Gastrocnemius medialis (tissue), 4 donors: Measurements from ENCODE around the gene IFT88. TPM values are rescaled to one million over a fixed set of nuclear protein-coding genes. Genes with fewer than 3 reads are reported as not detected.

Source experiments
- ATAC-seq, 2 donors: fragments of 150-250 bp; one replicate each; pipeline ENCODE4 v1.9.1; 2016
- DNase-seq, 2 donors: peaks; one replicate each; pipeline ENCODE4 v3.0.0-alpha.2; 2019
- H3K27ac ChIP-seq, 4 donors: fragments of 200-600 bp; sonication (generic); 1 replicate in 1 of 4; 2 replicates in 3 of 4; pipeline ENCODE4 v1.5.1; 2016 to 2018; ENCODE audit warnings: mild to moderate bottlenecking in 2 of 4, moderate library complexity in 1 of 4
- H3K27me3 ChIP-seq, 3 donors: fragments of 200-600 bp; sonication (generic) in 2 of 3; 1 replicate in 1 of 3; 2 replicates in 2 of 3; pipeline versions ENCODE4 v1.5.1 to v1.6.0; 2016 to 2019; ENCODE audit warnings: mild to moderate bottlenecking in 1 of 3, moderate library complexity in 1 of 3
- H3K36me3 ChIP-seq, 2 donors: fragments of 200-600 bp; sonication (generic) in 1 of 2; one replicate each; pipeline ENCODE4 v1.5.1; 2017 to 2018
- H3K4me1 ChIP-seq, 2 donors: fragments of 200-600 bp; sonication (generic) in 1 of 2; one replicate each; pipeline ENCODE4 v1.5.1; 2016 to 2017; ENCODE audit warnings: mild to moderate bottlenecking in 2 of 2
- H3K4me3 ChIP-seq, 4 donors: fragments of 200-600 bp; sonication (generic) in 3 of 4; 1 replicate in 1 of 4; 2 replicates in 3 of 4; pipeline ENCODE4 v1.5.1; 2016 to 2019; ENCODE audit warnings: mild to moderate bottlenecking in 2 of 4
- H3K9me3 ChIP-seq, 3 donors: fragments of 200-600 bp; sonication (generic) in 2 of 3; 1 replicate in 1 of 3; 2 replicates in 2 of 3; pipeline ENCODE4 v1.5.1; 2016 to 2019
- CTCF ChIP-seq, 5 experiments: fragments of 450-650 bp in 3 of 5; fragments of 200-600 bp in 2 of 5; sonication (generic) in 2 of 5; IDR thresholded peaks in 4 of 5; conservative IDR thresholded peaks in 1 of 5; 1 replicate in 4 of 5; 2 replicates in 1 of 5; pipeline ENCODE4 v1.5.1; 2016 to 2019; ENCODE audit warnings: antibody characterized with exemption in 5 of 5, mild to moderate bottlenecking in 3 of 5, moderate library complexity in 3 of 5
- POLR2A ChIP-seq, 2 donors: fragments of 450-650 bp; IDR thresholded peaks; one replicate each; pipeline ENCODE4 v1.6.1; 2017; ENCODE audit warnings: antibody characterized with exemption in 2 of 2, mild to moderate bottlenecking in 2 of 2, moderate library complexity in 2 of 2
- in situ Hi-C, 4 donors: fragments of 200-750 bp; cut with MboI; loops; one replicate each; pipeline versions ENCODE4 v1.15.0 to v1.8.0; 2017; ENCODE audit warnings: low sequenced_read_pairs in 4 of 4
- intact Hi-C: fragments of 100-400 bp; cut with DNase I; formaldehyde crosslinking; loops from one replicate; pipeline ENCODE4 v1.15.1; 2023; ENCODE audit warnings: low total_unique reads
- total RNA-seq, 4 donors: library from RNA; depleted of rRNA; stranded (reverse); fragments of >200 nt; gene quantifications; one replicate each; pipeline versions ENCODE4 v1.1.0 to v1.2.3, GENCODE V29; 2016

The IFT88 gene
- total RNA-seq, 4 donors from 2014 or later = 3.5 to 9.4 (median 4.5) TPM

DNA sequence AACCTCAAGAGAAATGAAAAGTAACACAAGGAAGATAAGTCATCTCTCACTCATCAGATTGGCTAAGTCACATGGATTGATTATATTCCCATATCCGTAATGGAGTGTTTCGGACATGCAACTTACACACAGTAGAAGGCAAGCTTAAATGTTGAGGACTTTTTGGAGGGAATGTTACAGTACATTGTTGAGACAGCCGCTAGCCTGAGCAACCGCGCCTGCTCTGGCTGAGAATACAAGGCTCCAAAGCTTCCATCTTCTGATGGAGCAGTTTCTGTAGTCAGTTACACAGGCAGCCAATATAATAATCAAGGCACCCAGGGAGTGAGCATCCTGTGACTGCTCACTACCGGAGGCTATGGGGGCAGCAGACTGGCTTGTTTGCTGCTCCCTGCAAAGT is 40.3 kb upstream of the IFT88 start:
- intact Hi-C loops = loop anchor here (1.0 kb wide), 1 partner anchor 40 kb away; no protein-coding TSS in a partner anchor
- Histone ChIP-seq H3K27me3 (peaks cover 0 to 3% (median 0%) of the 10 kb centered on the region in 3 donors), H3K4me3 (peak overlapping the region; percentile 80 to 96 (median 88)), H3K9me3 (no peaks in the 10 kb centered on the region), H3K4me1 (peaks cover 5 to 7% of the 10 kb centered on the region in 2 donors), H3K36me3 (no peaks in the 10 kb centered on the region), H3K27ac (peak overlapping the region; percentile 86 to 91 (median 90))
- ATAC-seq = no peak
- DNase-seq = no peak
- in situ Hi-C loops = no loop called here
- TF ChIP-seq CTCF (IDR thresholded peaks at IDR 0.05 in 4 of 5, conservative IDR thresholded peaks at IDR 0.05 in 1 of 5) (no peak), POLR2A (IDR thresholded peaks at IDR 0.05) (no peak)

GRCh38 chr13:20528452-20528851 is 38.5 kb upstream of the IFT88 start:
- TF ChIP-seq CTCF (IDR thresholded peaks at IDR 0.05 in 4 of 5, conservative IDR thresholded peaks at IDR 0.05 in 1 of 5) (no peak), POLR2A (IDR thresholded peaks at IDR 0.05) (no peak)
- H3K4me3 ChIP-seq = no peak overlapping the region
- H3K9me3 ChIP-seq = no peaks in the 10 kb centered on the region
- no peaks in the 10 kb centered on the region for H3K36me3 ChIP-seq
- intact Hi-C loops (no loop called here), in situ Hi-C loops (no loop called here)
- H3K27ac ChIP-seq = no peak overlapping the region
- DNase-seq (no peak), ATAC-seq (no peak)
- H3K27me3 ChIP-seq = peaks cover 0 to 3% (median 0%) of the 10 kb centered on the region in 3 donors
- peaks cover 5 to 7% of the 10 kb centered on the region in 2 donors for H3K4me1 ChIP-seq

- H3K4me3 ChIP-seq = no peak overlapping the region
- H3K27me3 ChIP-seq = peaks cover 0 to 3% (median 0%) of the 10 kb centered on the region in 3 donors
- intact Hi-C loops (no loop called here), in situ Hi-C loops (no loop called here)
- no peak overlapping the region for H3K27ac ChIP-seq
- peaks cover 0 to 8% (median 0%) of the 10 kb centered on the region in 3 donors for H3K9me3 ChIP-seq
- H3K4me1 ChIP-seq = no peaks in the 10 kb centered on the region
- H3K36me3 ChIP-seq = no peaks in the 10 kb centered on the region
- ATAC-seq (no peak), DNase-seq (no peak)
- TF ChIP-seq CTCF (IDR thresholded peaks at IDR 0.05 in 4 of 5, conservative IDR thresholded peaks at IDR 0.05 in 1 of 5) (no peak), POLR2A (IDR thresholded peaks at IDR 0.05) (no peak)
Measured at GRCh38 chr13:20534038-20534608, 32.8 kb upstream of the IFT88 start.

DNA sequence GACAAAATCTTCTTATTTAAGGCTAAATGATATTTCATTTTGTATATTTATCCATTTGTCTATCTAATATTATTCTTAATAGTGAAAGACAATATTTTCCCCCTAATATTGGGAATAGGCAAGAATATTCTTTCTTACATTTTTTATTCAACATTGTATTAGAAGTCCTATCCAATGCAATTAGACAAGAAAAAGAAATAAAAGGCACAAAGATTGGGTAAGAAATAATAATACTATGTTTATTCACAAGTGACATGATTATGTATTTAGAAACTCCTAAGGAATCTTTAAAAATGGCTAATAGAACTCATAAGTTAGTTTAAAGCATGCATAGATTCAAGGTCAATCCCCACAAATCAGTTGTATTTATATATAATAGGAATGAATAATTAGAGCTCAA is 30.0 kb upstream of the IFT88 start:
- Histone ChIP-seq H3K27me3 (no peaks in the 10 kb centered on the region), H3K4me1 (no peaks in the 10 kb centered on the region), H3K27ac (no peak overlapping the region), H3K4me3 (no peak overlapping the region), H3K36me3 (no peaks in the 10 kb centered on the region), H3K9me3 (peaks cover 0 to 8% (median 0%) of the 10 kb centered on the region in 3 donors)
- in situ Hi-C loops (no loop called here), intact Hi-C loops (no loop called here)
- TF ChIP-seq CTCF (IDR thresholded peaks at IDR 0.05 in 4 of 5, conservative IDR thresholded peaks at IDR 0.05 in 1 of 5) (no peak), POLR2A (IDR thresholded peaks at IDR 0.05) (no peak)
- ATAC-seq (no peak), DNase-seq (no peak)
